Kidney epithelial cell (primary cell): Measurements from ENCODE around the gene CHL1. TPM values are rescaled to one million over a fixed set of nuclear protein-coding genes. Genes with fewer than 3 reads are reported as not detected.

Experiments used
- DNase-seq: peaks from one replicate; pipeline ENCODE4 v3.0.0-alpha.2; 2010; ENCODE audit warnings: low read depth
- H3K27me3 ChIP-seq: 2 replicates; pipeline ENCODE4 v1.6.0; 2011; ENCODE audit warnings: low read length; ENCODE audit not compliant: control insufficient read depth, insufficient read depth
- H3K36me3 ChIP-seq: 2 replicates; pipeline ENCODE4 v1.5.1; 2011; ENCODE audit warnings: low read length; ENCODE audit not compliant: control insufficient read depth, insufficient read depth
- H3K4me3 ChIP-seq: 2 replicates; pipeline ENCODE4 v1.5.1; 2011; ENCODE audit warnings: low read depth, mild to moderate bottlenecking, control low read depth, low read length
- CTCF ChIP-seq: IDR thresholded peaks from 2 replicates; pipeline ENCODE4 v1.5.1; 2011; ENCODE audit warnings: mild to moderate bottlenecking, moderate library complexity, low read length, control low read depth, inconsistent platforms; ENCODE audit not compliant: insufficient read depth, poor library complexity, severe bottlenecking
- total RNA-seq: library from RNA; depleted of rRNA; stranded (reverse); fragments of >200 nt; gene quantifications from 2 replicates; pipeline ENCODE4 v1.2.3, GENCODE V29; 2015

Gene CHL1
- total RNA-seq, 1 donor from 2014 or later = 0.33 TPM

- Histone ChIP-seq H3K27me3 (no peaks in the 10 kb centered on the region), H3K4me3 (no peak overlapping the region), H3K36me3 (no peaks in the 10 kb centered on the region)
- DNase-seq = no peak
- no peak for TF ChIP-seq CTCF
Measured at GRCh38 chr3:312160-312733, 115.7 kb downstream of the CHL1 start.

GRCh38 chr3:312911-313310 lies 116.3 kb downstream of the CHL1 start:
- Histone ChIP-seq H3K27me3 (no peaks in the 10 kb centered on the region), H3K4me3 (no peak overlapping the region), H3K36me3 (no peaks in the 10 kb centered on the region)
- TF ChIP-seq CTCF = no peak
- no peak for DNase-seq

- Histone ChIP-seq H3K27me3 (no peaks in the 10 kb centered on the region), H3K4me3 (no peak overlapping the region), H3K36me3 (no peaks in the 10 kb centered on the region)
- TF ChIP-seq CTCF = no peak
- no peak for DNase-seq
Measured at GRCh38 chr3:317012-317411, 120.4 kb downstream of the CHL1 start.

GRCh38 chr3:318903-319302 lies 122.3 kb downstream of the CHL1 start:
- DNase-seq = no peak
- Histone ChIP-seq H3K36me3 (no peaks in the 10 kb centered on the region), H3K27me3 (no peaks in the 10 kb centered on the region), H3K4me3 (no peak overlapping the region)
- TF ChIP-seq CTCF = no peak

GRCh38 chr3:324423-324822 lies 127.9 kb downstream of the CHL1 start:
- H3K4me3 ChIP-seq = no peak overlapping the region
- TF ChIP-seq CTCF = no peak
- no peaks in the 10 kb centered on the region for H3K27me3 ChIP-seq
- no peak for DNase-seq
- H3K36me3 ChIP-seq = no peaks in the 10 kb centered on the region

- no peak for DNase-seq
- H3K36me3 ChIP-seq = no peaks in the 10 kb centered on the region
- H3K4me3 ChIP-seq = no peak overlapping the region
- no peaks in the 10 kb centered on the region for H3K27me3 ChIP-seq
- TF ChIP-seq CTCF = no peak
Measured at GRCh38 chr3:325495-325894, 128.9 kb downstream of the CHL1 start.
